ENCODE data around the gene FPR2. TPM values are rescaled to one million over a fixed set of nuclear protein-coding genes. Genes with fewer than 3 reads are reported as not detected.
"Not testable (repeated sequence)": the region's sequence is repeated elsewhere in the genome, so short reads cannot be mapped to it uniquely, and the experiment has no call there.

Gene FPR2
- total RNA-seq, 1 experiment from 2014 or later = not detected

DNA sequence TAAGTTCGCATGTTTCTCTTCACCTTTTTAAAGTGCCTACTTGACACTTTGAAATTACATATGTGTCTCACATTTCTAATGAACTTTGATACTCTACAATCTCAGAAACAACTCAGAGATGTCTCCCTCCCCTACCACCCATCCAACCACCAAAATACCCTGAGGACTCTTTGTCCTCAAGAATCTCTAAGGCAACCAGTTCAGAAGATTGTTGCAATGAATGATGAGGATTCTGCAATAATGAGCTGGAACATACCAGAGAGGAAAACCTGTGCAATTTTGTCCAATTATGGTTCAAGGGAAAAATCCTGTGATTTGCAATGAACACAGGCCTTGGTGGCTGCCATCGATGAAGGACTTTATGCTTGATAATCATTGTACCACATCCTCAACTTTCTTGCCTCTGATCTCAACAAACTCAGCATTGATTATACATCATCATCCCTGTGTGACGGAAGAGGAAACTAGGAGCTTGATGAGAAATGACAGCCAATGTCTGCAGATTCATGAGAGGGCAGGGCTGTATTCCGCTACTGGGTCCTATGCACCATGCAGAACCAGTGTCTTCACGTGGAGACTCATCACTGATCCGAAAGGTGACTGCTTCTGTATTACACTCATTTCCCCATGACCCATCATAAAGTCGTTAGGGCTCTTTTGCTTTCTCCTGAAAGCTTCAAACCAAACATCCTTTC, 10.4 kb upstream of the FPR2 start:
- DNase-seq (ENCODE audit: low read depth in 1 of 2, low spot score in 2 of 2) = no peak
- H3K4me1 ChIP-seq (replicated peaks) = no peaks in the 10 kb centered on the region
- H3K27ac ChIP-seq = no peak overlapping the region
- no peaks in the 10 kb centered on the region for H3K27me3 ChIP-seq (replicated peaks)
- H3K36me3 ChIP-seq = no peaks in the 10 kb centered on the region
- no peaks in the 10 kb centered on the region; the same call in 1 of the 2 replicates for H3K9me3 ChIP-seq (replicated peaks)
- no peak overlapping the region for H3K4me3 ChIP-seq

- Histone ChIP-seq H3K9me3 (replicated peaks) (no peaks in the 10 kb centered on the region; the same call in 1 of the 2 replicates), H3K4me1 (replicated peaks) (no peaks in the 10 kb centered on the region), H3K27ac (no peak within 1 kb of the TSS), H3K27me3 (replicated peaks) (no peaks in the 10 kb centered on the region), H3K36me3 (no peaks in the 10 kb centered on the region), H3K4me3 (no peak within 1 kb of the TSS)
- no peak for DNase-seq (ENCODE audit: low read depth in 1 of 2, low spot score in 2 of 2)
Measured at GRCh38 chr19:51751655-51752054, 9.3 kb upstream of the FPR2 start, which contains the start of gene FPR1. Gene FPR1 (minus strand): TSS chr19:51751878. CDS start chr19:51746994, 4,884 bp downstream.

- no peak overlapping the region for H3K4me3 ChIP-seq
- no peaks in the 10 kb centered on the region; the same call in 1 of the 2 replicates for H3K9me3 ChIP-seq (replicated peaks)
- DNase-seq (ENCODE audit: low read depth in 1 of 2, low spot score in 2 of 2) = no peak
- H3K36me3 ChIP-seq = no peaks in the 10 kb centered on the region
- H3K27ac ChIP-seq = no peak overlapping the region
- H3K4me1 ChIP-seq (replicated peaks) = no peaks in the 10 kb centered on the region
- H3K27me3 ChIP-seq (replicated peaks) = no peaks in the 10 kb centered on the region
Measured at GRCh38 chr19:51754109-51754508, 6.9 kb upstream of the FPR2 start.

DNA sequence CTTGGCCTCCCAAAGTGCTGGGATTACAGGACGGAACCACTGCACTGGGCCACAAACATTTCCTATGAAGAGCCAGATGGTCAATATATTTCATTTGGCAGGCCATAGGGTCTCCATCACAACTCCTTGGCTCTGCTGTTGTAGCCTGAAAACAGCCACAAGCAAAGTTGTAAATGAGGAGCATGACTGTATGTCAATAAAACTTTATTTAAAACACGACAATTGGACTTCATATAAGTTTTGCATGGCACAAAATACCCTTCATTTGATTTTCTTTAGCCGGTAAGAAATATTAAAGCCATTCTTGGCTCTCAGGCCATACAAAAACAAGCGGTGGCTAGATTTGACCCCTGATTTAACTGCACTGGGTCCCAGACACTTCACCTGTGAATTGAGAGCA, 6.2 kb upstream of the FPR2 start:
- Histone ChIP-seq H3K9me3 (replicated peaks) (no peaks in the 10 kb centered on the region; the same call in 1 of the 2 replicates), H3K27me3 (replicated peaks) (no peaks in the 10 kb centered on the region), H3K36me3 (no peaks in the 10 kb centered on the region), H3K4me3 (no peak overlapping the region), H3K4me1 (replicated peaks) (no peaks in the 10 kb centered on the region), H3K27ac (no peak overlapping the region)
- DNase-seq (ENCODE audit: low read depth in 1 of 2, low spot score in 2 of 2) = no peak

DNA sequence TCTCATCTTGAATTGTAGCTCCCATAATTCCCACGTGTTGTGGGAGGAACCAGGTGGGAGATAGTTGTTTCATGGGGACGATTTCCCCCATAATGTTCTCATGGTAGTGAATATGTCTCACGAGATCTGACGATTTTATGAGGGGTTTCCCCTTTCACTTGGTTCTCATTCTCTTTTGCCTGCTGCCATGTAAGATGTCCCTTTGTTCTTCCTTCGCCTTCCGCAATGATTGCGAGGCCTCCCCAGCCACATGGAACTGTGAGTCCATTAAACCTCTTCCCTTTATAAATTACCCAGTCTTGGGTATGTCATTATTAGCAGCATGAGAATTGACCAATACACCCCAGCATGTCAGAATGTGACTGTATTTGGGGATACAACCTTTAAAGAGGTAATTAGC, 5.4 kb upstream of the FPR2 start:
- DNase-seq (ENCODE audit: low read depth in 1 of 2, low spot score in 2 of 2) = no peak
- Histone ChIP-seq H3K4me3 (no peak overlapping the region), H3K4me1 (replicated peaks) (no peaks in the 10 kb centered on the region), H3K27ac (no peak overlapping the region), H3K36me3 (no peaks in the 10 kb centered on the region), H3K9me3 (replicated peaks) (no peaks in the 10 kb centered on the region; the same call in 1 of the 2 replicates), H3K27me3 (replicated peaks) (no peaks in the 10 kb centered on the region)

GRCh38 chr19:51761696-51762095, 716 bp downstream of the FPR2 start:
- Histone ChIP-seq H3K4me1 (replicated peaks) (no peaks in the 10 kb centered on the region), H3K27ac (no peak overlapping the region), H3K27me3 (replicated peaks) (no peaks in the 10 kb centered on the region), H3K9me3 (replicated peaks) (no peaks in the 10 kb centered on the region), H3K4me3 (no peak overlapping the region), H3K36me3 (no peaks in the 10 kb centered on the region)
- DNase-seq (ENCODE audit: low read depth in 1 of 2, low spot score in 2 of 2) = no peak

DNA sequence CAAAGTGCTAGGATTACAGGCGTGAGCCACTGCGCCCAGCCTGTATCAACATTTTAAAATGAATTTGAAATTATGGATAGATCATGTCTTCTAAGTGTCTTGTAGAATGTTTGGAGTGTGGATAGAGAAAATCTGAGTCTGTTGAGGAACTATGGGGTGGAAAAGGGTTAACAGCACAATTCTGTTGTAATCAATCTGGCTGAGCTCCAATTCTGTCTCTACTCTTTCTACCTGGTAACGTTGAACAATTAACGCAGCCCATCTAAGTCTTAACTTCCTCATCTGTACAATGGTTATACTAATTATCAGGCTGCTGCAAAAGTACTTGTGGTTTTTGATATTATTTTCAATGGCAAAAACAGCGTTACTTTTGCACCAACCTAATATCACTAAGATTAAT, 4.1 kb downstream of the FPR2 start:
- Histone ChIP-seq H3K4me3 (no peak overlapping the region), H3K9me3 (replicated peaks) (no peaks in the 10 kb centered on the region), H3K27ac (no peak overlapping the region), H3K27me3 (replicated peaks) (no peaks in the 10 kb centered on the region), H3K4me1 (replicated peaks) (no peaks in the 10 kb centered on the region), H3K36me3 (no peaks in the 10 kb centered on the region)
- no peak for DNase-seq (ENCODE audit: low read depth in 1 of 2, low spot score in 2 of 2)

DNA sequence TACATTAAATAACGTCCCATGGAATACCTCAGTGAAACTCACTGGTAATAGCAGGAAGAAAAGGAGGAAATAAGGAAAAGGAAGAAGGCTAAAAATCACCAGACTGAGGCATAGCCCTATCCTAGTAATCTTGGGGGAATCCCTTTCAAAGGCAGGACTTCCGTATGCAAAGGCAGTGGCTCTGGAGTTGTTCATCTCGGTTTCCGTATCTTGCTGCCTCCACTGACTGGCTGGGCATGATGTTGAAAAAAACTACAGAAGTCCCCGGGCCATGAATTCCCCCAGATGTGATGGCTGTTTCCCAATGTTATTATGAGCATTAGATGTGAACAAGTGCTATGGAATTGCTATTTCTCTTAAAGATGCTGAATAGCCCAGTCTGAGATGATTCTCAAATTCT, 5.5 kb downstream of the FPR2 start:
- no peaks in the 10 kb centered on the region for H3K9me3 ChIP-seq (replicated peaks)
- no peak for DNase-seq (ENCODE audit: low read depth in 1 of 2, low spot score in 2 of 2)
- H3K4me3 ChIP-seq = no peak overlapping the region
- H3K4me1 ChIP-seq (replicated peaks) = no peaks in the 10 kb centered on the region
- H3K27ac ChIP-seq = no peak overlapping the region
- no peaks in the 10 kb centered on the region for H3K27me3 ChIP-seq (replicated peaks)
- H3K36me3 ChIP-seq = no peaks in the 10 kb centered on the region

DNA sequence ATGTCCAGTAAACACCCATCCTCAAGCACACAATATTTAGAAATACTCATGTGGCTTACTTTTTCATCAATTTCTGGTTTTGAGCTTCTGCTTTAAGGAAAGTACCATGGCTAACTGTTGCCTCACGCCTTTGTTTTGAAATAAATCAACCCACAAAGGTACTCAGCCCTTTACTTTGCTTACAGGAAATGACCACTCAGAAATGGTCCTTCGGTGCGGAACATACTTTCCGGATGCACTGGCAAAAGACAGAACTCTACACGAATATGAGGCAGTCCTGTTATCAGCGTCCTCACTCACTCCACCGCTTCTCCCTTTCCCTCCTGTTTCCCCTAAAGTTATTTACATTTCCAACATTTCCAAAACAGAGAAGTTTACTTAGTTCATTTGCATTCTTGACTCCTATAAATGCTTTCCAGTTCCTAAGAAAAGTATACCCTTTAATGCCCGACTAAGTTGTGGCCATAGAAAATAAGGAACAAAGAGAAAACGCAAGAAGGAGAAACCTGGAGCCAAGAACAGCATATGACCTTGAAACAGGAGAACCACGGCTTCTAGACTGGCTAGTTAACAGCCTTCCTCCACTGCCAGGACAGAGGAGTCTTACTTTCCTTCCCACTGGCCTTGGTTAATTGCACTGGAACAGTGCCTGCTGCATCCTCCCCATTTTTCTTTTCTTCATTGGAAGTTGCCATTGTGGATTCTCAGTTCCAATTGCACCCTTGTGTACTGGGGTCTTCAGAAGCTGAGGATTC, 10.6 kb downstream of the FPR2 start:
- Histone ChIP-seq H3K36me3 (no peaks in the 10 kb centered on the region), H3K27ac (no peak overlapping the region), H3K4me3 (no peak overlapping the region), H3K4me1 (replicated peaks) (no peaks in the 10 kb centered on the region), H3K9me3 (replicated peaks) (no peaks in the 10 kb centered on the region), H3K27me3 (replicated peaks) (no peaks in the 10 kb centered on the region)
- DNase-seq (ENCODE audit: low read depth in 1 of 2, low spot score in 2 of 2) = no peak

GRCh38 chr19:51772977-51773376, 12.0 kb downstream of the FPR2 start:
- no peaks in the 10 kb centered on the region for H3K27me3 ChIP-seq (replicated peaks)
- H3K9me3 ChIP-seq (replicated peaks) = no peaks in the 10 kb centered on the region
- H3K36me3 ChIP-seq = no peaks in the 10 kb centered on the region
- no peak for DNase-seq (ENCODE audit: low read depth in 1 of 2, low spot score in 2 of 2)
- H3K4me1 ChIP-seq (replicated peaks) = no peaks in the 10 kb centered on the region
- no peak overlapping the region for H3K4me3 ChIP-seq
- H3K27ac ChIP-seq = no peak overlapping the region

DNA sequence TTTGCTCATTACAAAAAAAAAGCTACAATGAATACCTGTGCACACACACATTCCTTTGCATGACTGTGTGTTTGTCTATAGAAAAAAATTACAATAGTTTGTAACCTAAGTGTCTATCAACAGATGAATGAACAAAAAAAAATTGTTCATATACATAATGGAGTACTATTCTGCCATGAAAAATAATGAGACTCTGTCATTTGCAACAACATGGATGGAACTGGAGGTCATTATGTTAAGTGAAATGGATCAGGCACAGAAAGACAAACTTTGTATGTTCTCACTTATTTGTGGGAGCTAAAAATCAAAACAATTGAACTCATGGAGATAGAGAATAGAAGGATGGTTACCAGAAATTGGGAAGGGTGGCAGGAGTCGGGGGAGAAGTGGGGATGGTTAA, 15.6 kb downstream of the FPR2 start:
- not testable (repeated sequence) for H3K36me3 ChIP-seq; H3K27ac ChIP-seq; DNase-seq (ENCODE audit: low read depth in 1 of 2, low spot score in 2 of 2); H3K4me3 ChIP-seq; H3K9me3 ChIP-seq (replicated peaks); H3K27me3 ChIP-seq (replicated peaks); H3K4me1 ChIP-seq (replicated peaks)

DNA sequence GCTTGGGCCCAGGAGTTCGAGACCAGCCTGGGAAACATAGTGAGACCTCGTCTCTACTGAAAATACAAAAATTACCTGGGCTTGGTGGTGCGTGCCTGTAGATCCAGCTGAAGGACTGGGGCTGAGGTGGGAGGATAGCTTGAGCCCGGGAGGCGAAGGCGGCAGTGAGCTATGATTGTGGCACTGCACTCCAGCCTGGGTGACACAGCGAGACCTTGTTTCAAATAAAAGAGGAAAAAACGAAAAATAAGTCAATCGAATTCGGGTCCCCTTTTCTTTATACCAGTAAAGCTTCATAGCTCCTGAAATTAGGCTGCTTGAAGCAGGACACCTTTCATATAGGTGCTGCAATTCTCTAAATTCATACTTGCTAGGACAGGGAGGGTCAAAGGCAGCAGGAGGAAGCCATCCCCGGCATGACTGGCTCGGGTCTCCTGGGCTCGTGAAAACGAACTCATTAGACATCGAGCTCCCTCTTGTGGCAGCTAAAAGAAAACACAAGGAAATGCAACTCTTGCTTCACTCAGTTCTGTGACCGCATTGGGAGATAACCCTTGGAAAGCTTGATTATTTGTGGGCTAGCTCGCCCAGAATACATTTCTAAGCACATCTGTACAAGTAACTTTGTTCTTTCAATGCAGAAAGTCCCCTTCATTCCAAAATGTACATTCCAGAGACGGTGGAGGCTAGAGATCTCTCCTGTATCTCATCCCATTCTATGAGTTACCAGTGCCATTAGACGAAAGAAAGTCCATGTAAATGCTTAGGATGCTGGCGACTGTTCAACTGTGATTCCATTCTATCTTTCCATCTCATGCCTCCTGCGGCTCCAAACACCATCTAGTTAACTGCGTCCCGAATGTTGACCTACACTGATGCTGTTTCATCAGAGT, 16.8 kb downstream of the FPR2 start:
- no peak overlapping the region for H3K27ac ChIP-seq
- DNase-seq (ENCODE audit: low read depth in 1 of 2, low spot score in 2 of 2) = peak in 1 of 2 experiments; percentile 31
- no peaks in the 10 kb centered on the region for H3K27me3 ChIP-seq (replicated peaks)
- H3K36me3 ChIP-seq = no peaks in the 10 kb centered on the region
- no peaks in the 10 kb centered on the region for H3K4me1 ChIP-seq (replicated peaks)
- H3K4me3 ChIP-seq = no peak overlapping the region
- no peaks in the 10 kb centered on the region for H3K9me3 ChIP-seq (replicated peaks)

DNA sequence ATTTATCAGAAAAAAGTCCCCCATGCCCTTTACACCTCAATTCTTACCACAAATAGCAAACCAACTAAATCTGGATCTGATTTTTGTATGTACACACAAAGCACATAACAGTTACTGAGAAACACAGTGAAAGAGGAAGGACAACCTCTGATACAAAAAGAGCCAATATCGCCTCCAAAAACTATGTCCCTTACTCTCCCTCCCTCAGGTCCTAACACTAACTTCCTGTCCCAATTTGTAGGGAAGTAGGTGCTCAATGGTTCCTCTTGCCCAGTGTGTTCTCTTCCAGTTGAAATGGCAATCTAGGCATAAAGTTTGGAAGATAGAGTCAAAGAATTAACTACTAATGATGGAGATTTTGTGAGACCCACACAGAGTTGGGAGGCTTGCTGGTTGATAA, 18.2 kb downstream of the FPR2 start:
- H3K36me3 ChIP-seq = no peaks in the 10 kb centered on the region
- H3K4me1 ChIP-seq (replicated peaks) = no peaks in the 10 kb centered on the region
- DNase-seq (ENCODE audit: low read depth in 1 of 2, low spot score in 2 of 2) = no peak
- no peaks in the 10 kb centered on the region for H3K27me3 ChIP-seq (replicated peaks)
- H3K27ac ChIP-seq = no peak overlapping the region
- no peak overlapping the region for H3K4me3 ChIP-seq
- H3K9me3 ChIP-seq (replicated peaks) = no peaks in the 10 kb centered on the region

DNA sequence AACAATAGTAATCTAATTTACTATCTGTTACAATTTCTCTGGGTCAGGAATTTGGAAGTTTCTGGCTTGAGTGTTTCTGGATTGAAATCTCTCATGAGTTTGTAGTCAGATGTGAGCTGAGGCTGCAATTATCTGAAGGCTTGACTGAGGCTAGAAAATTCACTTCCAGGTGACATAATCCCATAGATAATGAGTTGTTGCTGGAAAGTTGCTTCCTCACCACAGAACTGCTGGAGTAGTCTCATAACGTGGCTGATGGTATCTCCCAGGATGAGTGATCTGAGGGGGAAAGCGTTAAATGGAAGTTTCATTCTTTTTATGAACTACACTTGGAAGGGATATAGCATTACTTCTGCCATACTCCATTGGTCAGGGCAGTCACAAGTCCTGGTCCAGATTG, 18.7 kb downstream of the FPR2 start:
- H3K4me1 ChIP-seq (replicated peaks) = no peaks in the 10 kb centered on the region
- no peaks in the 10 kb centered on the region for H3K27me3 ChIP-seq (replicated peaks)
- H3K27ac ChIP-seq = no peak overlapping the region
- H3K9me3 ChIP-seq (replicated peaks) = no peaks in the 10 kb centered on the region
- H3K4me3 ChIP-seq = no peak overlapping the region
- DNase-seq (ENCODE audit: low read depth in 1 of 2, low spot score in 2 of 2) = no peak
- H3K36me3 ChIP-seq = no peaks in the 10 kb centered on the region

Measured in SJSA1 (cell line).